Measurements from ENCODE around the gene IL12RB2. TPM values are rescaled to one million over a fixed set of nuclear protein-coding genes. Genes with fewer than 3 reads are reported as not detected.

IL12RB2 gene
- total and polyA plus RNA-seq, 2 donors from 2014 or later, result 0.26 to 1.5 TPM

GRCh38 chr1:67316180-67316902, 8.7 kb downstream of the IL12RB2 start:
- Histone ChIP-seq H3K27me3 (ENCODE audit: control insufficient read depth, insufficient read depth, low read length) (no peaks in the 10 kb centered on the region), H3K9me3 (ENCODE audit: control insufficient read depth in 2 of 3, insufficient read depth in 1 of 3, low read length in 3 of 3) (no peaks in the 10 kb centered on the region), H3K27ac (ENCODE audit: low read depth in 2 of 2, low read length in 2 of 2) (no peak overlapping the region), H3K4me1 (ENCODE audit: control insufficient read depth in 2 of 3, insufficient read depth in 2 of 3, low read depth in 1 of 3, low read length in 3 of 3) (no peaks in the 10 kb centered on the region), H3K4me3 (ENCODE audit: low read length in 3 of 3) (no peak overlapping the region), H3K9ac (ENCODE audit: low read length in 3 of 3) (no peak overlapping the region), H3K36me3 (ENCODE audit: control insufficient read depth in 2 of 3, insufficient read depth in 3 of 3, low read length in 3 of 3) (no peaks in the 10 kb centered on the region)
- DNase-seq (no peak), FAIRE-seq (no peak)
- no peak for TF ChIP-seq CTCF (IDR thresholded peaks at IDR 0.05; ENCODE audit: borderline replicate concordance, extremely low read depth, insufficient read depth)
- intact Hi-C loops (cut with DNase I), result no loop called here

- Histone ChIP-seq H3K27ac (ENCODE audit: low read depth in 2 of 2, low read length in 2 of 2) (no peak overlapping the region), H3K4me3 (ENCODE audit: low read length in 3 of 3) (no peak overlapping the region), H3K27me3 (ENCODE audit: control insufficient read depth, insufficient read depth, low read length) (no peaks in the 10 kb centered on the region), H3K9me3 (ENCODE audit: control insufficient read depth in 2 of 3, insufficient read depth in 1 of 3, low read length in 3 of 3) (no peaks in the 10 kb centered on the region), H3K9ac (ENCODE audit: low read length in 3 of 3) (no peak overlapping the region), H3K36me3 (ENCODE audit: control insufficient read depth in 2 of 3, insufficient read depth in 3 of 3, low read length in 3 of 3) (no peaks in the 10 kb centered on the region), H3K4me1 (ENCODE audit: control insufficient read depth in 2 of 3, insufficient read depth in 2 of 3, low read depth in 1 of 3, low read length in 3 of 3) (no peaks in the 10 kb centered on the region)
- DNase-seq (no peak), FAIRE-seq (no peak)
- TF ChIP-seq CTCF (IDR thresholded peaks at IDR 0.05; ENCODE audit: borderline replicate concordance, extremely low read depth, insufficient read depth), result no peak
- intact Hi-C loops (cut with DNase I), result no loop called here
These were observed 9.2 kb downstream of the IL12RB2 start for GRCh38 chr1:67316918-67317317.

GRCh38 chr1:67317803-67318202, 10.1 kb downstream of the IL12RB2 start:
- Histone ChIP-seq H3K36me3 (ENCODE audit: control insufficient read depth in 2 of 3, insufficient read depth in 3 of 3, low read length in 3 of 3) (no peaks in the 10 kb centered on the region), H3K9ac (ENCODE audit: low read length in 3 of 3) (no peak overlapping the region), H3K4me3 (ENCODE audit: low read length in 3 of 3) (no peak overlapping the region), H3K4me1 (ENCODE audit: control insufficient read depth in 2 of 3, insufficient read depth in 2 of 3, low read depth in 1 of 3, low read length in 3 of 3) (no peaks in the 10 kb centered on the region), H3K27me3 (ENCODE audit: control insufficient read depth, insufficient read depth, low read length) (no peaks in the 10 kb centered on the region), H3K9me3 (ENCODE audit: control insufficient read depth in 2 of 3, insufficient read depth in 1 of 3, low read length in 3 of 3) (no peaks in the 10 kb centered on the region), H3K27ac (ENCODE audit: low read depth in 2 of 2, low read length in 2 of 2) (no peak overlapping the region)
- intact Hi-C loops (cut with DNase I), result no loop called here
- no peak for DNase-seq
- no peak for TF ChIP-seq CTCF (IDR thresholded peaks at IDR 0.05; ENCODE audit: borderline replicate concordance, extremely low read depth, insufficient read depth)
- FAIRE-seq, result no peak

- Histone ChIP-seq H3K4me3 (ENCODE audit: low read length in 3 of 3) (no peak overlapping the region), H3K9me3 (ENCODE audit: control insufficient read depth in 2 of 3, insufficient read depth in 1 of 3, low read length in 3 of 3) (no peaks in the 10 kb centered on the region), H3K27ac (ENCODE audit: low read depth in 2 of 2, low read length in 2 of 2) (no peak overlapping the region), H3K4me1 (ENCODE audit: control insufficient read depth in 2 of 3, insufficient read depth in 2 of 3, low read depth in 1 of 3, low read length in 3 of 3) (no peaks in the 10 kb centered on the region), H3K36me3 (ENCODE audit: control insufficient read depth in 2 of 3, insufficient read depth in 3 of 3, low read length in 3 of 3) (no peaks in the 10 kb centered on the region), H3K27me3 (ENCODE audit: control insufficient read depth, insufficient read depth, low read length) (no peaks in the 10 kb centered on the region), H3K9ac (ENCODE audit: low read length in 3 of 3) (no peak overlapping the region)
- TF ChIP-seq CTCF (IDR thresholded peaks at IDR 0.05; ENCODE audit: borderline replicate concordance, extremely low read depth, insufficient read depth), result no peak
- intact Hi-C loops (cut with DNase I), result no loop called here
- DNase-seq, result no peak
- no peak for FAIRE-seq
These were observed 14.8 kb downstream of the IL12RB2 start for GRCh38 chr1:67322442-67322841.

Measured in kidney (tissue), 14 donors.